COLO829 (cell line): ENCODE results near the gene MOCS1.
"Not testable (repeated sequence)": the region's sequence is repeated elsewhere in the genome, so short reads cannot be mapped to it uniquely, and the experiment has no call there.

Experiments used
- DNase-seq: peaks from one replicate; pipeline ENCODE4 v3.0.0; 2012; ENCODE audit warnings: low spot score

The MOCS1 gene

GRCh38 chr6:39934131-39934757 lies at the start of gene MOCS1:
MOCS1 (minus strand) TSS chr6:39934462; CDS start chr6:39934417, 45 bp downstream.
- peak; percentile 68 for DNase-seq

GRCh38 chr6:39984051-39984450 lies 49.8 kb upstream of the MOCS1 start:
- DNase-seq = no peak

GRCh38 chr6:39983193-39983592 lies 48.9 kb upstream of the MOCS1 start:
- DNase-seq = no peak

- DNase-seq = no peak
Observed at GRCh38 chr6:39982720-39983119, 48.5 kb upstream of the MOCS1 start.

GRCh38 chr6:39980839-39981580 lies 46.7 kb upstream of the MOCS1 start:
- peak; percentile 80 for DNase-seq

GRCh38 chr6:39979461-39980328 lies 45.4 kb upstream of the MOCS1 start:
- DNase-seq = no peak

- no peak for DNase-seq
Observed at GRCh38 chr6:39978240-39978639, 44.0 kb upstream of the MOCS1 start.

GRCh38 chr6:39973661-39974060 lies 39.4 kb upstream of the MOCS1 start:
- DNase-seq = no peak

- not testable (repeated sequence) for DNase-seq
Observed at GRCh38 chr6:39972717-39973116, 38.5 kb upstream of the MOCS1 start.

- DNase-seq = not testable (repeated sequence)
Observed at GRCh38 chr6:39971131-39971530, 36.9 kb upstream of the MOCS1 start.

- DNase-seq = no peak
Observed at GRCh38 chr6:39965751-39966150, 31.5 kb upstream of the MOCS1 start.

- DNase-seq = no peak
Observed at GRCh38 chr6:39964530-39964929, 30.3 kb upstream of the MOCS1 start.

GRCh38 chr6:39964094-39964493 lies 29.8 kb upstream of the MOCS1 start:
- no peak for DNase-seq

- DNase-seq = no peak
Observed at GRCh38 chr6:39962831-39963230, 28.6 kb upstream of the MOCS1 start.

GRCh38 chr6:39961178-39961577 lies 26.9 kb upstream of the MOCS1 start:
- DNase-seq = peak; percentile 26

- DNase-seq = no peak
Observed at GRCh38 chr6:39958947-39959346, 24.7 kb upstream of the MOCS1 start.

- DNase-seq = no peak
Observed at GRCh38 chr6:39956936-39957335, 22.7 kb upstream of the MOCS1 start.

GRCh38 chr6:39953076-39953618 lies 18.9 kb upstream of the MOCS1 start:
- DNase-seq = no peak

GRCh38 chr6:39952167-39952566 lies 17.9 kb upstream of the MOCS1 start:
- DNase-seq = no peak

GRCh38 chr6:39951716-39952115 lies 17.5 kb upstream of the MOCS1 start:
- DNase-seq = no peak

- DNase-seq = no peak
Observed at GRCh38 chr6:39951191-39951590, 16.9 kb upstream of the MOCS1 start.

- DNase-seq = no peak
Observed at GRCh38 chr6:39950125-39950720, 16.0 kb upstream of the MOCS1 start.
